Ishikawa (cell line): ENCODE data around the gene THAP2.
A peak's percentile ranks its signal among the peaks of the same experiment; 100 is the strongest.

Experiments used
- CEBPB ChIP-seq: IDR thresholded peaks from 2 replicates; pipeline ENCODE4 v1.6.1; 2012
- CREB1 ChIP-seq: IDR thresholded peaks from 2 replicates; pipeline ENCODE4 v1.6.1; 2012; ENCODE audit warnings: low read depth
- EGR1 ChIP-seq: IDR thresholded peaks from 2 replicates; pipeline ENCODE4 v1.6.1; 2012
- EP300 ChIP-seq: IDR thresholded peaks from 2 replicates; pipeline ENCODE4 v1.6.1; 2012; ENCODE audit warnings: borderline replicate concordance
- FOXM1 ChIP-seq: IDR thresholded peaks from 2 replicates; pipeline ENCODE4 v1.6.1; 2012; ENCODE audit warnings: low read depth, borderline replicate concordance
- MAX ChIP-seq: IDR thresholded peaks from 2 replicates; pipeline ENCODE4 v1.6.1; 2012
- NFIC ChIP-seq: IDR thresholded peaks from 2 replicates; pipeline ENCODE4 v1.6.1; 2012
- RAD21 ChIP-seq: IDR thresholded peaks from 2 replicates; pipeline ENCODE4 v1.6.1; 2012; ENCODE audit warnings: low read depth
- REST ChIP-seq: IDR thresholded peaks from 2 replicates; pipeline ENCODE4 v1.6.1; 2012; ENCODE audit warnings: low read depth, mild to moderate bottlenecking
- TAF1 ChIP-seq: IDR thresholded peaks from 2 replicates; pipeline ENCODE4 v1.6.1; 2012; ENCODE audit warnings: low read depth, mild to moderate bottlenecking
- TCF12 ChIP-seq: IDR thresholded peaks from 2 replicates; pipeline ENCODE4 v1.6.1; 2012; ENCODE audit warnings: low read depth
- TEAD4 ChIP-seq: IDR thresholded peaks from 2 replicates; pipeline ENCODE4 v1.6.1; 2012
- USF1 ChIP-seq: IDR thresholded peaks from 2 replicates; pipeline ENCODE4 v1.6.1; 2012
- YY1 ChIP-seq: IDR thresholded peaks from 2 replicates; pipeline ENCODE4 v1.6.1; 2012; ENCODE audit warnings: low read depth
- ZBTB7A ChIP-seq: IDR thresholded peaks from 2 replicates; pipeline ENCODE4 v1.6.1; 2012; ENCODE audit warnings: low read depth

Gene THAP2

GRCh38 chr12:71626768-71627167, 37.3 kb upstream of the THAP2 start:
- no peak for TF ChIP-seq CEBPB
- no peak for TF ChIP-seq FOXM1
- no peak for TF ChIP-seq RAD21
- no peak for TF ChIP-seq USF1
- TF ChIP-seq ZBTB7A = no peak
- no peak for TF ChIP-seq TAF1
- no peak for TF ChIP-seq CREB1
- no peak for TF ChIP-seq EGR1
- TF ChIP-seq TEAD4 = no peak
- no peak for TF ChIP-seq EP300
- TF ChIP-seq NFIC = no peak
- TF ChIP-seq REST = no peak
- no peak for TF ChIP-seq YY1
- TF ChIP-seq TCF12 = no peak
- no peak for TF ChIP-seq MAX

- TF ChIP-seq TCF12 = no peak
Observed at GRCh38 chr12:71627438-71628002, 36.6 kb upstream of the THAP2 start.

GRCh38 chr12:71636704-71637115, 27.4 kb upstream of the THAP2 start:
- TF ChIP-seq YY1 (no peak), EGR1 (no peak), RAD21 (peak; percentile 75), NFIC (no peak), ZBTB7A (no peak), FOXM1 (no peak), MAX (no peak), USF1 (no peak)

- TF ChIP-seq CREB1 = no peak
- no peak for TF ChIP-seq FOXM1
- TF ChIP-seq TCF12 = no peak
- no peak for TF ChIP-seq EGR1
- TF ChIP-seq NFIC = no peak
- no peak for TF ChIP-seq USF1
- no peak for TF ChIP-seq EP300
- no peak for TF ChIP-seq MAX
- no peak for TF ChIP-seq TAF1
- TF ChIP-seq REST = no peak
- no peak for TF ChIP-seq ZBTB7A
- no peak for TF ChIP-seq TEAD4
- no peak for TF ChIP-seq RAD21
- TF ChIP-seq YY1 = no peak
Observed at GRCh38 chr12:71638499-71638898, 25.6 kb upstream of the THAP2 start.

- TF ChIP-seq YY1 (no peak), RAD21 (0 out of 2 replicates have a peak, but pooled peaks have one; percentile 1), EP300 (no peak)
Observed at GRCh38 chr12:71639341-71639760, 24.8 kb upstream of the THAP2 start.

GRCh38 chr12:71640316-71640715, 23.8 kb upstream of the THAP2 start:
- TF ChIP-seq TCF12 (no peak), MAX (no peak), ZBTB7A (no peak), USF1 (no peak), RAD21 (no peak), NFIC (no peak), TEAD4 (no peak), FOXM1 (no peak), EGR1 (no peak), CEBPB (no peak), REST (no peak), YY1 (no peak), CREB1 (no peak), EP300 (no peak)
